HepG2 (cell line): ENCODE data around the gene TRPC3.

Experiments used
- ETV6 ChIP-seq: sonication (generic); formaldehyde crosslinking; conservative IDR thresholded peaks from 2 replicates; pipeline ENCODE4 v1.4.0; 2020; ENCODE audit warnings: missing genetic modification reagents
- HOXA7 ChIP-seq: sonication (generic); formaldehyde crosslinking; IDR thresholded peaks from 2 replicates; pipeline ENCODE4 v1.8.1; 2022; ENCODE audit warnings: mild to moderate bottlenecking, missing genetic modification reagents, moderate library complexity
- MAFF ChIP-seq: IDR thresholded peaks from 2 replicates; pipeline ENCODE4 v1.6.1; 2011; ENCODE audit warnings: low read depth, low read length, improper control_type of control experiment
- SIN3B ChIP-seq: fragments of 150-350 bp; IDR thresholded peaks from 2 replicates; pipeline ENCODE4 v1.6.1; 2014; ENCODE audit warnings: low read length
- ZFP1 ChIP-seq: IDR thresholded peaks from 2 replicates; pipeline ENCODE4 v1.6.1; 2016
- TF ChIP-seq, protein P1 (sequence below): sonication (generic); formaldehyde crosslinking; IDR thresholded peaks from 2 replicates; pipeline ENCODE4 v1.5.0; 2020; ENCODE audit warnings: missing genetic modification reagents, mild to moderate bottlenecking, borderline replicate concordance
- TF ChIP-seq, protein P2 (sequence below): sonication (generic); formaldehyde crosslinking; IDR thresholded peaks from 2 replicates; pipeline ENCODE4 v1.8.0; 2022; ENCODE audit warnings: mild to moderate bottlenecking, missing genetic modification reagents, borderline replicate concordance
- TF ChIP-seq, protein P3 (sequence below): sonication (generic); formaldehyde crosslinking; IDR thresholded peaks from 2 replicates; pipeline ENCODE4 v1.5.0; 2020; ENCODE audit warnings: missing genetic modification reagents

DNA sequence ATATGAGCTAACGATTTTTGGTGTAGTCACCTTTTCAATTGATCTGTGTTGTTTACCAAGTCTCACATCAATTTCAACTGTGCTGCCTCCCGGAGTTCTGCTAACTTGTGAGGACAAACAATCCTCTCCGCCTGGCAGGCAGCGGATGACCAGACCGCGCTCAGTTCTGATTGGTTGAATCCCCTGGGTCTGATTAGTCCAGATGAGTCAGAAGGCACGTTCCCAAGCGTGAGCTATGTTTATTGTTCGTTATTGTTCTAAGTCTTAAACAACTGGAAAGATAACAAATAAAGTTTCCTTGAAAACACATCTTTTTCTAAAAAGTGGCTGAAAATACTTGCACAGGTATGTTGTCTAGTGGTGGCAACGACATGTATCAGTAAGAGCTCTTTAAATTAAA, 37.9 kb upstream of the TRPC3 start:
- no peak for TF ChIP-seq MAFF
- no peak for TF ChIP-seq SIN3B
- TF ChIP-seq ETV6, result no peak
- no peak for TF ChIP-seq HOXA7 (CRISPR knock-in tag)
- TF ChIP-seq, protein P1, sequence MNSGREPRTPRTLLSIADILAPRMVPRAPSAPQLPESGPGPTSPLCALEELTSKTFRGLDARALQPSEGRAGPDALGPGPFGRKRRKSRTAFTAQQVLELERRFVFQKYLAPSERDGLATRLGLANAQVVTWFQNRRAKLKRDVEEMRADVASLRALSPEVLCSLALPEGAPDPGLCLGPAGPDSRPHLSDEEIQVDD, result no peak
- TF ChIP-seq, protein P2, sequence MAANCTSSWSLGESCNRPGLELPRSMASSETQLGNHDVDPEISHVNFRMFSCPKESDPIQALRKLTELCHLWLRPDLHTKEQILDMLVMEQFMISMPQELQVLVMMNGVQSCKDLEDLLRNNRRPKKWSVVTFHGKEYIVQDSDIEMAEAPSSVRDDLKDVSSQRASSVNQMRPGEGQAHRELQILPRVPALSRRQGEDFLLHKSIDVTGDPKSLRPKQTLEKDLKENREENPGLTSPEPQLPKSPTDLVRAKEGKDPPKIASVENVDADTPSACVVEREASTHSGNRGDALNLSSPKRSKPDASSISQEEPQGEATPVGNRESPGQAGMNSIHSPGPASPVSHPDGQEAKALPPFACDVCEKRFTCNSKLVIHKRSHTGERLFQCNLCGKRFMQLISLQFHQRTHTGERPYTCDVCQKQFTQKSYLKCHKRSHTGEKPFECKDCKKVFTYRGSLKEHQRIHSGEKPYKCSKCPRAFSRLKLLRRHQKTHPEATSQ (CRISPR knock-in tag), result no peak
- TF ChIP-seq, protein P3, sequence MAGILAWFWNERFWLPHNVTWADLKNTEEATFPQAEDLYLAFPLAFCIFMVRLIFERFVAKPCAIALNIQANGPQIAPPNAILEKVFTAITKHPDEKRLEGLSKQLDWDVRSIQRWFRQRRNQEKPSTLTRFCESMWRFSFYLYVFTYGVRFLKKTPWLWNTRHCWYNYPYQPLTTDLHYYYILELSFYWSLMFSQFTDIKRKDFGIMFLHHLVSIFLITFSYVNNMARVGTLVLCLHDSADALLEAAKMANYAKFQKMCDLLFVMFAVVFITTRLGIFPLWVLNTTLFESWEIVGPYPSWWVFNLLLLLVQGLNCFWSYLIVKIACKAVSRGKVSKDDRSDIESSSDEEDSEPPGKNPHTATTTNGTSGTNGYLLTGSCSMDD (CRISPR knock-in tag), result no peak
- TF ChIP-seq ZFP1, result no peak
